OCI-LY3 (cell line): Measurements from ENCODE around the gene LHCGR.

ENCODE experiments used
- H2AFZ ChIP-seq: fragments of 200-600, 300-600 bp; shearing (Covaris generic); 2 replicates; pipeline ENCODE4 v1.6.0; 2014; ENCODE audit warnings: antibody characterized with exemption, low read depth, low read length
- H3K27ac ChIP-seq: fragments of 200-600, 300-600 bp; sonication (generic); 2 replicates; pipeline ENCODE4 v1.5.1; 2014; ENCODE audit warnings: mild to moderate bottlenecking, low read length, moderate library complexity, mixed read lengths
- H3K27me3 ChIP-seq: fragments of 200-600, 300-600 bp; sonication (generic); 2 replicates; pipeline ENCODE4 v1.6.1; 2014; ENCODE audit warnings: low read depth, low read length, mixed read lengths
- H3K36me3 ChIP-seq: fragments of 200-600, 300-600 bp; sonication (generic); replicated peaks from 2 replicates; pipeline ENCODE3; 2014; ENCODE audit warnings: low read depth, low read length, mixed read lengths
- H3K4me1 ChIP-seq: fragments of 300-600, 200-600 bp; sonication (generic); 2 replicates; pipeline ENCODE4 v1.6.1; 2014; ENCODE audit warnings: low read length, mixed read lengths
- H3K4me2 ChIP-seq: fragments of 200-600, 300-600 bp; sonication (generic); 2 replicates; pipeline ENCODE4 v1.6.1; 2014; ENCODE audit warnings: low read length, mixed read lengths
- H3K4me3 ChIP-seq: fragments of 300-600, 200-600 bp; sonication (generic); 2 replicates; pipeline ENCODE4 v1.5.1; 2014; ENCODE audit warnings: antibody characterized with exemption, mild to moderate bottlenecking, low read length, moderate library complexity
- H3K79me2 ChIP-seq: fragments of 300-600, 200-600 bp; shearing (Covaris generic); 2 replicates; pipeline ENCODE4 v1.6.1; 2014; ENCODE audit warnings: mild to moderate bottlenecking, low read length, mixed read lengths
- H3K9ac ChIP-seq: fragments of 300-600, 200-600 bp; shearing (Covaris generic); 2 replicates; pipeline ENCODE4 v1.6.0; 2014; ENCODE audit warnings: mild to moderate bottlenecking, low read length, moderate library complexity
- H3K9me3 ChIP-seq: fragments of 200-600, 300-600 bp; shearing (Covaris generic); 2 replicates; pipeline ENCODE4 v1.6.1; 2014; ENCODE audit warnings: low read length, mixed read lengths; ENCODE audit not compliant: insufficient read depth
- H4K20me1 ChIP-seq: fragments of 200-600, 300-600 bp; sonication (generic); 2 replicates; pipeline ENCODE4 v1.6.1; 2016; ENCODE audit warnings: low read length, mixed read lengths; ENCODE audit not compliant: insufficient read depth
- CTCF ChIP-seq: fragments of 200-600, 300-600 bp; sonication (generic); IDR thresholded peaks from 2 replicates; pipeline ENCODE4 v1.5.1; 2014; ENCODE audit warnings: antibody characterized with exemption, low read length, low read depth
- EZH2phosphoT487 ChIP-seq: fragments of 200-600 bp; shearing (Covaris generic); IDR thresholded peaks from 2 replicates; pipeline ENCODE4 v1.6.1; 2018; ENCODE audit warnings: antibody characterized with exemption, mixed run types, low read depth

The LHCGR gene

GRCh38 chr2:48713647-48714046, 41.9 kb downstream of the LHCGR start:
- Histone ChIP-seq H3K79me2 (no peaks in the 10 kb centered on the region), H3K4me3 (no peak overlapping the region), H4K20me1 (no peaks in the 10 kb centered on the region), H2AFZ (no peak overlapping the region), H3K4me1 (no peaks in the 10 kb centered on the region), H3K27me3 (no peaks in the 10 kb centered on the region), H3K9ac (no peak overlapping the region), H3K36me3 (no peaks in the 10 kb centered on the region), H3K4me2 (no peak overlapping the region), H3K27ac (no peak overlapping the region), H3K9me3 (no peaks in the 10 kb centered on the region)
- no peak for TF ChIP-seq CTCF
- TF ChIP-seq EZH2phosphoT487: no peak

- no peaks in the 10 kb centered on the region for H3K4me1 ChIP-seq
- no peak overlapping the region for H3K4me3 ChIP-seq
- no peak overlapping the region for H3K4me2 ChIP-seq
- TF ChIP-seq CTCF (no peak), EZH2phosphoT487 (no peak)
- no peaks in the 10 kb centered on the region for H3K27me3 ChIP-seq
- H4K20me1 ChIP-seq: no peaks in the 10 kb centered on the region
- H3K36me3 ChIP-seq: no peaks in the 10 kb centered on the region
- no peaks in the 10 kb centered on the region for H3K9me3 ChIP-seq
- no peak overlapping the region for H3K9ac ChIP-seq
- H3K27ac ChIP-seq: no peak overlapping the region
- H3K79me2 ChIP-seq: no peaks in the 10 kb centered on the region
- H2AFZ ChIP-seq: no peak overlapping the region
These were observed 43.4 kb downstream of the LHCGR start for GRCh38 chr2:48712151-48712550.

GRCh38 chr2:48711343-48711742, 44.2 kb downstream of the LHCGR start:
- Histone ChIP-seq H3K9ac (no peak overlapping the region), H4K20me1 (no peaks in the 10 kb centered on the region), H3K36me3 (no peaks in the 10 kb centered on the region), H3K4me1 (no peaks in the 10 kb centered on the region), H3K9me3 (no peaks in the 10 kb centered on the region), H3K79me2 (no peaks in the 10 kb centered on the region), H3K4me3 (no peak overlapping the region), H3K4me2 (no peak overlapping the region), H3K27ac (no peak overlapping the region), H2AFZ (no peak overlapping the region), H3K27me3 (no peaks in the 10 kb centered on the region)
- no peak for TF ChIP-seq EZH2phosphoT487
- no peak for TF ChIP-seq CTCF

GRCh38 chr2:48709096-48710034, 46.2 kb downstream of the LHCGR start:
- no peaks in the 10 kb centered on the region for H3K4me1 ChIP-seq
- H2AFZ ChIP-seq: no peak overlapping the region

More at GRCh38 chr2:48709096-48710034, 46.2 kb downstream of the LHCGR start:
- H3K79me2 ChIP-seq: no peaks in the 10 kb centered on the region
- TF ChIP-seq CTCF: no peak
- no peak for TF ChIP-seq EZH2phosphoT487
- H3K36me3 ChIP-seq: no peaks in the 10 kb centered on the region
- no peaks in the 10 kb centered on the region for H4K20me1 ChIP-seq
- no peaks in the 10 kb centered on the region for H3K27me3 ChIP-seq
- H3K9me3 ChIP-seq: no peaks in the 10 kb centered on the region
- no peak overlapping the region for H3K27ac ChIP-seq
- H3K9ac ChIP-seq: no peak overlapping the region
- no peak overlapping the region for H3K4me2 ChIP-seq
- H3K4me3 ChIP-seq: no peak overlapping the region
